ENCODE measurements around the gene BCAP29. TPM values are rescaled to one million over a fixed set of nuclear protein-coding genes. Genes with fewer than 3 reads are reported as not detected.
A peak's percentile ranks its signal among the peaks of the same experiment; 100 is the strongest.

BCAP29 gene
- total and polyA plus RNA-seq, 4 donors = 72.5 to 139 (median 94.4) TPM

- DNase-seq = no peak
- Histone ChIP-seq H3K9me3 (ENCODE audit: control insufficient read depth, low read length) (no peaks in the 10 kb centered on the region), H3K27ac (ENCODE audit: low read depth in 1 of 2, low read length in 2 of 2) (no peak overlapping the region), H3K36me3 (ENCODE audit: control insufficient read depth in 1 of 2, insufficient read depth in 2 of 2, low read length in 1 of 2) (no peaks in the 10 kb centered on the region), H3K27me3 (ENCODE audit: control insufficient read depth in 1 of 2, insufficient read depth in 2 of 2, low read length in 1 of 2) (no peaks in the 10 kb centered on the region), H3K4me3 (ENCODE audit: low read length in 2 of 2) (no peak overlapping the region), H3K4me1 (ENCODE audit: control insufficient read depth in 1 of 2, insufficient read depth in 2 of 2, low read length in 2 of 2) (peaks cover 5 to 6% of the 10 kb centered on the region in 2 donors)
- intact Hi-C loops (cut with DNase I) = no loop called here
- WGBS, 2 donors = 94% methylated on average over 1 of the region's 1 CpG
- ATAC-seq (ENCODE audit: low FRiP score) = no peak
Measured at GRCh38 chr7:107606303-107606702, 26.3 kb downstream of the BCAP29 start.

GRCh38 chr7:107609811-107610261, 29.8 kb downstream of the BCAP29 start:
- H3K27ac ChIP-seq (ENCODE audit: low read depth in 1 of 2, low read length in 2 of 2) = peak overlapping the region; percentile 43 to 59
- WGBS, 2 donors = 3 to 6% methylated on average over 4 of the region's 4 CpGs
- peak; percentile 54 for ATAC-seq (ENCODE audit: low FRiP score)

GRCh38 chr7:107610323-107610722, 30.3 kb downstream of the BCAP29 start:
- H3K9me3 ChIP-seq (ENCODE audit: control insufficient read depth, low read length) = no peaks in the 10 kb centered on the region
- ATAC-seq (ENCODE audit: low FRiP score) (no peak), DNase-seq (no peak)
- intact Hi-C loops (cut with DNase I) = no loop called here
- no peaks in the 10 kb centered on the region for H3K27me3 ChIP-seq (ENCODE audit: control insufficient read depth in 1 of 2, insufficient read depth in 2 of 2, low read length in 1 of 2)
- H3K4me1 ChIP-seq (ENCODE audit: control insufficient read depth in 1 of 2, insufficient read depth in 2 of 2, low read length in 2 of 2) = peaks cover 5 to 6% of the 10 kb centered on the region in 2 donors
- H3K27ac ChIP-seq (ENCODE audit: low read depth in 1 of 2, low read length in 2 of 2) = peak overlapping the region in 1 of 2 donors; percentile 43
- peaks cover 3 to 4% of the 10 kb centered on the region in 2 donors for H3K36me3 ChIP-seq (ENCODE audit: control insufficient read depth in 1 of 2, insufficient read depth in 2 of 2, low read length in 1 of 2)
- H3K4me3 ChIP-seq (ENCODE audit: low read length in 2 of 2) = no peak overlapping the region
- WGBS, 2 donors = 13 to 24% methylated on average over 1 of the region's 1 CpG

More at GRCh38 chr7:107609811-107610261, 29.8 kb downstream of the BCAP29 start:
- peaks cover 5 to 6% of the 10 kb centered on the region in 2 donors for H3K4me1 ChIP-seq (ENCODE audit: control insufficient read depth in 1 of 2, insufficient read depth in 2 of 2, low read length in 2 of 2)
- peaks cover 3 to 4% of the 10 kb centered on the region in 2 donors for H3K36me3 ChIP-seq (ENCODE audit: control insufficient read depth in 1 of 2, insufficient read depth in 2 of 2, low read length in 1 of 2)
- no peak overlapping the region for H3K4me3 ChIP-seq (ENCODE audit: low read length in 2 of 2)
- intact Hi-C loops (cut with DNase I) = no loop called here
- no peak for DNase-seq
- H3K27me3 ChIP-seq (ENCODE audit: control insufficient read depth in 1 of 2, insufficient read depth in 2 of 2, low read length in 1 of 2) = no peaks in the 10 kb centered on the region
- H3K9me3 ChIP-seq (ENCODE audit: control insufficient read depth, low read length) = no peaks in the 10 kb centered on the region

- Histone ChIP-seq H3K27me3 (ENCODE audit: control insufficient read depth in 1 of 2, insufficient read depth in 2 of 2, low read length in 1 of 2) (no peaks in the 10 kb centered on the region), H3K4me3 (ENCODE audit: low read length in 2 of 2) (no peak overlapping the region), H3K36me3 (ENCODE audit: control insufficient read depth in 1 of 2, insufficient read depth in 2 of 2, low read length in 1 of 2) (peaks cover 4 to 6% of the 10 kb centered on the region in 2 donors), H3K27ac (ENCODE audit: low read depth in 1 of 2, low read length in 2 of 2) (no peak overlapping the region), H3K9me3 (ENCODE audit: control insufficient read depth, low read length) (no peaks in the 10 kb centered on the region), H3K4me1 (ENCODE audit: control insufficient read depth in 1 of 2, insufficient read depth in 2 of 2, low read length in 2 of 2) (peaks cover 5 to 6% of the 10 kb centered on the region in 2 donors)
- ATAC-seq (ENCODE audit: low FRiP score) = no peak
- intact Hi-C loops (cut with DNase I) = no loop called here
- DNase-seq = no peak
- 88 to 90% methylated on average over 1 of the region's 1 CpG for WGBS, 2 donors
Measured at GRCh38 chr7:107613439-107613838, 33.4 kb downstream of the BCAP29 start.

- Histone ChIP-seq H3K9me3 (ENCODE audit: control insufficient read depth, low read length) (no peaks in the 10 kb centered on the region), H3K4me1 (ENCODE audit: control insufficient read depth in 1 of 2, insufficient read depth in 2 of 2, low read length in 2 of 2) (peaks cover 2 to 4% of the 10 kb centered on the region in 2 donors), H3K4me3 (ENCODE audit: low read length in 2 of 2) (no peak overlapping the region), H3K27me3 (ENCODE audit: control insufficient read depth in 1 of 2, insufficient read depth in 2 of 2, low read length in 1 of 2) (no peaks in the 10 kb centered on the region), H3K36me3 (ENCODE audit: control insufficient read depth in 1 of 2, insufficient read depth in 2 of 2, low read length in 1 of 2) (peaks cover 4 to 6% of the 10 kb centered on the region in 2 donors), H3K27ac (ENCODE audit: low read depth in 1 of 2, low read length in 2 of 2) (no peak overlapping the region)
- ATAC-seq (ENCODE audit: low FRiP score) (no peak), DNase-seq (no peak)
- intact Hi-C loops (cut with DNase I) = no loop called here
Measured at GRCh38 chr7:107613948-107614347, 33.9 kb downstream of the BCAP29 start.

DNA sequence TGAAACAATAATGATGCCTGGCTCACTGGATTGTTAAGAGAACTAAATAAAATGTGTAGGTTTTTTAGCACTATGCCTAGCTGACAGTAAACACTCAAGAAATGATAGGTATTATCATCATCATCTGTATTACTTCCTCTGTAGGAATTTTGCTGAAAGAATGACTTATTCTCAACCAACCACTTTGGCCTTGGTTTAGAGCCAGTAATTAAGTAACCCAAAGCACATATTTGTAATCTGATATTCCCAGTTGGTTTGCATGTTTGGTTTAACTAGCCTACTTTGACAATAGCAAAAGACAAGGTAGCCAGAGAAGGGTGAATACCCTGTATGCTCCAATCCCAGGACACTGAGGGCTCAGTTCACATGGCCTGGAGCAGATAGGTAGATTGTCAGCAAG, 34.4 kb downstream of the BCAP29 start:
- no peak for ATAC-seq (ENCODE audit: low FRiP score)
- no peaks in the 10 kb centered on the region for H3K9me3 ChIP-seq (ENCODE audit: control insufficient read depth, low read length)
- intact Hi-C loops (cut with DNase I) = no loop called here
- no peak overlapping the region for H3K27ac ChIP-seq (ENCODE audit: low read depth in 1 of 2, low read length in 2 of 2)
- H3K36me3 ChIP-seq (ENCODE audit: control insufficient read depth in 1 of 2, insufficient read depth in 2 of 2, low read length in 1 of 2) = peaks cover 4 to 6% of the 10 kb centered on the region in 2 donors
- DNase-seq = no peak
- H3K4me1 ChIP-seq (ENCODE audit: control insufficient read depth in 1 of 2, insufficient read depth in 2 of 2, low read length in 2 of 2) = no peaks in the 10 kb centered on the region
- H3K4me3 ChIP-seq (ENCODE audit: low read length in 2 of 2) = no peak overlapping the region
- H3K27me3 ChIP-seq (ENCODE audit: control insufficient read depth in 1 of 2, insufficient read depth in 2 of 2, low read length in 1 of 2) = no peaks in the 10 kb centered on the region

- Histone ChIP-seq H3K27me3 (ENCODE audit: control insufficient read depth in 1 of 2, insufficient read depth in 2 of 2, low read length in 1 of 2) (no peaks in the 10 kb centered on the region), H3K9me3 (ENCODE audit: control insufficient read depth, low read length) (no peaks in the 10 kb centered on the region), H3K4me1 (ENCODE audit: control insufficient read depth in 1 of 2, insufficient read depth in 2 of 2, low read length in 2 of 2) (no peaks in the 10 kb centered on the region), H3K4me3 (ENCODE audit: low read length in 2 of 2) (no peak overlapping the region), H3K27ac (ENCODE audit: low read depth in 1 of 2, low read length in 2 of 2) (no peak overlapping the region), H3K36me3 (ENCODE audit: control insufficient read depth in 1 of 2, insufficient read depth in 2 of 2, low read length in 1 of 2) (peaks cover 6 to 7% of the 10 kb centered on the region in 2 donors)
- intact Hi-C loops (cut with DNase I) = no loop called here
- 87 to 89% methylated on average over 4 of the region's 4 CpGs for WGBS, 2 donors
- no peak for ATAC-seq (ENCODE audit: low FRiP score)
- no peak for DNase-seq
Measured at GRCh38 chr7:107615910-107616680, 36.0 kb downstream of the BCAP29 start.

GRCh38 chr7:107622429-107622828, 42.4 kb downstream of the BCAP29 start:
- Histone ChIP-seq H3K4me3 (ENCODE audit: low read length in 2 of 2) (no peak overlapping the region), H3K4me1 (ENCODE audit: control insufficient read depth in 1 of 2, insufficient read depth in 2 of 2, low read length in 2 of 2) (no peaks in the 10 kb centered on the region), H3K27ac (ENCODE audit: low read depth in 1 of 2, low read length in 2 of 2) (no peak overlapping the region), H3K36me3 (ENCODE audit: control insufficient read depth in 1 of 2, insufficient read depth in 2 of 2, low read length in 1 of 2) (peaks cover 3 to 7% of the 10 kb centered on the region in 2 donors), H3K9me3 (ENCODE audit: control insufficient read depth, low read length) (no peaks in the 10 kb centered on the region), H3K27me3 (ENCODE audit: control insufficient read depth in 1 of 2, insufficient read depth in 2 of 2, low read length in 1 of 2) (no peaks in the 10 kb centered on the region)
- intact Hi-C loops (cut with DNase I) = no loop called here
- 65 to 70% methylated on average over 1 of the region's 1 CpG for WGBS, 2 donors
- ATAC-seq (ENCODE audit: low FRiP score) (peak; percentile 48), DNase-seq (no peak)

DNA sequence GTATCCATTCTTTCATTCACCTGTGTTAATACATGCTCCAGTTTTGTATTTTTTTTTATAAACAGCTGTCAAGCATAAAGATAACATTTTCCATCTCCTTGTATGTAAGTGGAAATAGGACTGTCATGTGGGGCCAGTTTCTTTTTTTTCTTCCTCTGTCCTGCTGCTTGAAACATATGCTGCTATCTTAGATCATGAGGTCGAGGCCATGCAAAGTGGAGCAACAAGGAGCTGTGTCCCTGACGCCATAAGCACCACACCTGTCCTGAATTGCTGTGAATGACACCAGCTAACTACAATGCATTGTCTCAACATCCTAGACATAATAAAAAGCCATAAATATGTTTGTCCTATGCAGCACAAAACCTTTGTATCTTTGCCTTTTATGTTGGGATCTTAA, 42.8 kb downstream of the BCAP29 start:
- Histone ChIP-seq H3K4me1 (ENCODE audit: control insufficient read depth in 1 of 2, insufficient read depth in 2 of 2, low read length in 2 of 2) (no peaks in the 10 kb centered on the region), H3K4me3 (ENCODE audit: low read length in 2 of 2) (no peak overlapping the region), H3K27ac (ENCODE audit: low read depth in 1 of 2, low read length in 2 of 2) (no peak overlapping the region), H3K27me3 (ENCODE audit: control insufficient read depth in 1 of 2, insufficient read depth in 2 of 2, low read length in 1 of 2) (no peaks in the 10 kb centered on the region), H3K9me3 (ENCODE audit: control insufficient read depth, low read length) (no peaks in the 10 kb centered on the region), H3K36me3 (ENCODE audit: control insufficient read depth in 1 of 2, insufficient read depth in 2 of 2, low read length in 1 of 2) (peaks cover 3 to 7% of the 10 kb centered on the region in 2 donors)
- 79 to 80% methylated on average over 2 of the region's 2 CpGs for WGBS, 2 donors
- intact Hi-C loops (cut with DNase I) = no loop called here
- DNase-seq (no peak), ATAC-seq (ENCODE audit: low FRiP score) (no peak)

All from aorta (tissue), 5 donors.